KBM-7 (cell line): Measurements from ENCODE around the gene GYS2.
"Not testable (repeated sequence)": the region's sequence is repeated elsewhere in the genome, so short reads cannot be mapped to it uniquely, and the experiment has no call there.

Source experiments
- DNase-seq: peaks from one replicate; pipeline ENCODE4 v3.0.0-alpha.2; 2015
- in situ Hi-C: fragments of 300-500 bp; cut with MboI; formaldehyde crosslinking; loops from 2 replicates; pipeline ENCODE4 v1.14.3; 2020; ENCODE audit warnings: low sequenced_read_pairs, low pct_unique_long_range_greater_than_20kb, mixed read lengths

The GYS2 gene

GRCh38 chr12:21604245-21605101 is at the start of gene GYS2:
GYS2 (minus strand) TSS chr12:21604847; CDS start chr12:21604592, 255 bp downstream.
- in situ Hi-C loops, result no loop called here
- DNase-seq, result no peak

- no peak for DNase-seq
Measured at GRCh38 chr12:21651821-21652220, 47.2 kb upstream of the GYS2 start.

GRCh38 chr12:21650997-21651396 is 46.4 kb upstream of the GYS2 start:
- in situ Hi-C loops, result no loop called here
- DNase-seq, result no peak

More at GRCh38 chr12:21651821-21652220, 47.2 kb upstream of the GYS2 start:
- in situ Hi-C loops, result no loop called here

DNA sequence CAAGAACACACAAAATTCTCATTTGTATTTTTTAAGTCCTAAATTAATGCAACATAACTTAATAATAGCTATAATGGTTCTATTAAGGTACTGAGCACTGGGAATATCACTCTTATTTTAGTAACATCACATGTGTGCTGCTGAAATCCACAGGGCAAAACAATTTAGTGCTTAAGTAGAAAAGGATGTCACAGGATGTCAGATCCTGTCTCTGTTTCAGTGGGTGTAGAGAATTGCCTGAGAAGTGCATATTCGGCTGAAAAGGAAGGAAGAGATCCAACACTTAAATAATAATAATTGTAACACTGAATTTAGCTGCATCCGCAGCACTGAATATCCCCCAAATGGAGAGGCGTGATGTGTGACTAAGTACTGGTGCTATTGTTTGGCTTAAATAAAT is 44.4 kb upstream of the GYS2 start:
- no peak for DNase-seq
- in situ Hi-C loops, result no loop called here

DNA sequence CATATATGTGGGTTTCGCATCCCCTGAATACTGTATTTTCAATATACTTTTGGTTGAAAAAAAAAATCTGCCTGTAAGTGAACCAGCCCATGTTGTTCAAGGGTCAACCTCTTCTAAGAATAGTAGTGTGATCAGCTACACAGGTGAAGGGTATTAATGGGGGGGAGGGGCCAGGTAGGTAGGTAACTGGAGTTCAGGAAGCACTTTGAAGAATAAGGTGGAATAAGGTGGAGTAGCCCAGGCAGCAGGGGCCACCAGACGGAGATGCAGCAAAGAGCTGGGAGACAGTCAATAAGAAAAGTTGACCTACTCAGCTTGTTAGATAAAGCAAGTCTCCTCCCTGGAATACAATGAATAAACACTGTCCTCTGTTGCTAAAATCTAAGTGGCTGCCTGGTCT is 43.7 kb upstream of the GYS2 start:
- DNase-seq, result no peak
- in situ Hi-C loops, result no loop called here

DNA sequence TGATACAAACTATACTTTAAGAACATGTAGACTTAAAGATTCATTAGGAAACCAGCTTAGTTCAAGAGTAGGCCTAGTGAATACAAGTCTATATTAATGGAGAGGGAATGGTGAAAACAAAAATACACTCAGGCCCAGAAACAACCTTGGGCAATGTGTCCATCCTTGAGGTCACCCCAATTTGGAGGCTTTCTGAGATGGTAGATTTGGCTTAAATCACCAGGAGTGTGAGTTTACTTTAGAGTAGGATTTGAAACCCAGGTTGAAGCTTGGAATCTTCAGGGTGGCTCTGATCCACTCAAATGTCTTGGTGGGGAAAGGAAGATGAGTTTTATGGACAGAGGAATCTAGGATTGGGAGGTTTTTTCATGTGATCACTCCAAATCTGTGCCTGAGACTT is 42.5 kb upstream of the GYS2 start:
- DNase-seq, result no peak
- in situ Hi-C loops, result no loop called here

DNA sequence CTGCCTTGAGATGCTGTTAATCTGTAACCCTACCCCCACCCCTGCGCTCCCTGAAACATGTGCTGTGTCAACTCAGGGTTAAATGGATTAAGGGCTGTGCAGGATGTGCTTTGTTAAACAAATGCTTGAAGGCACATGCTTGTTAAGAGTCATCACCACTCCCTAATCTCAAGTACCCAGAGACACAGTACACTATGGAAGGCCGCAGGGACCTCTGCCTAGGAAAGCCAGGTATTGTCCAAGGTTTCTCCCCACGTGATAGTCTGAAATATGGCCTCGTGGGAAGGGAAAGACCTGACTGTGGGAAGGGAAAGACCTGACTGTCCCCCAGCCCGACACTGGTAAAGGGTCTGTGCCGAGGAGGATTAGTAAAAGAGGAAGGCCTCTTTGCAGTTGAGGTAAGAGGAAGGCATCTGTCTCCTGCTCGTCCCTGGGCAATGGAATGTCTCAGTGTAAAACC is 40.4 kb upstream of the GYS2 start:
- DNase-seq, result peak; percentile 51
- in situ Hi-C loops, result not testable (repeated sequence)

GRCh38 chr12:21644516-21644915 is 39.9 kb upstream of the GYS2 start:
- DNase-seq, result no peak
- in situ Hi-C loops, result no loop called here

GRCh38 chr12:21643758-21644157 is 39.1 kb upstream of the GYS2 start:
- DNase-seq, result no peak
- in situ Hi-C loops, result no loop called here

- DNase-seq, result no peak
- in situ Hi-C loops, result no loop called here
Measured at GRCh38 chr12:21642707-21643389, 38.2 kb upstream of the GYS2 start.

- DNase-seq, result no peak
- in situ Hi-C loops, result no loop called here
Measured at GRCh38 chr12:21638054-21638891, 33.6 kb upstream of the GYS2 start.

- in situ Hi-C loops, result no loop called here
- no peak for DNase-seq
Measured at GRCh38 chr12:21634245-21634644, 29.6 kb upstream of the GYS2 start.

- peak; percentile 54 for DNase-seq
- in situ Hi-C loops, result no loop called here
Measured at GRCh38 chr12:21631367-21631766, 26.7 kb upstream of the GYS2 start.

DNA sequence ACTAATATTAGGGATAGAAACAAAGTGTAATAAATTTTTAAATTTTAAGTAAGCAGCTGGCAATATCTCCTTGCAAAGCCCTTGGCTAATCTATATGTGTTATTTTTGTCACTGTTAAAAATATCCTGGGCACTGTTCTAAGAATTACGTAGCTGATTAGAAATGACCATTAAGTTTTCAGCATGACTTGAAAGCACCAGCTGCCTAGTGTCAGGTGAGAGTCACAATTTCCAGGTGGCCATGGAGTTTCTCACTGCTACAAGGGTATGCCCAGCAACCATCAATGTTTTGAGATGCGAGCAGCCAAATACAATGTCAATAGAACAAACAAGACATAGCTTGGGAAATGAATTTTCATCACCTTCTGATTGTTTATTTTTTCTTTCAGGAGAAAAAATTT is 23.3 kb upstream of the GYS2 start:
- DNase-seq, result no peak
- in situ Hi-C loops, result no loop called here

DNA sequence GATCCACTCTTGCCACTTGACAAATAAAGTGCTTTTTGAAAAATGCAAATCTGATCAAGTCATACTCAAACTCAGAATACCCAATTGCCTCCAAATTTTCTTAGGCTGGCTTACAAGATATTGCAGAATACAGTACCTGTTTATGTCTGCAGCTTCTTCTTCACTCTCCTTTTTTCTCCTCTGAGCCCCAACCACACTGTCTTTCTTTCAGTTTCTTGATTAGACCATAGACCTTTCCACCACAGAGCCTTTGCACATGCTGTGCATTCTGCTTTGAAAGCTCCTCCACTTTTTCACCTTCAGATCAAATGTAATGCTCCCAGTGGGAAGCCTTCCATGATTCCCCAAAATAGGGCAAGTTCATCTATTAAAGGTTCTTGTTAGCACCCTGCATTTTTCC is 13.9 kb upstream of the GYS2 start:
- in situ Hi-C loops, result no loop called here
- DNase-seq, result no peak

- in situ Hi-C loops, result no loop called here
- DNase-seq, result no peak
Measured at GRCh38 chr12:21617030-21617429, 12.4 kb upstream of the GYS2 start.

DNA sequence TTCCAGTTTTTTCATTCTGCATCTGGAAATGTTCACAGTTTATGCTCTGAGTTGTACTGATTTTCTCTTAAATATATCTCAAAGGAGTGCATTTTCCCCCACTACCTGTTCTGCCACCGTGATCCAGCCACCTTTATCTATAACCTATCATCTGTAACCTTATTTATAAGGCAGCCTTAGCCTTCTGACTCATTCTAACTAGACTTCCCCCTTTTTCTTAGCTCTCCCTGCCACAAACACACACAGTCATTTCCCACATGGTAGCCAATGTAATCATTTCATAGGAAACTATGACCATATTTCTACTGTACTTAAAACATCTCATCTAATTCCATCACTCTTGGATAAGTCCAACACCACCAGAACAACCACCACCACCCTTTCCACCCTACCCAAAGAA is 10.8 kb upstream of the GYS2 start:
- in situ Hi-C loops, result no loop called here
- DNase-seq, result peak; percentile 78

DNA sequence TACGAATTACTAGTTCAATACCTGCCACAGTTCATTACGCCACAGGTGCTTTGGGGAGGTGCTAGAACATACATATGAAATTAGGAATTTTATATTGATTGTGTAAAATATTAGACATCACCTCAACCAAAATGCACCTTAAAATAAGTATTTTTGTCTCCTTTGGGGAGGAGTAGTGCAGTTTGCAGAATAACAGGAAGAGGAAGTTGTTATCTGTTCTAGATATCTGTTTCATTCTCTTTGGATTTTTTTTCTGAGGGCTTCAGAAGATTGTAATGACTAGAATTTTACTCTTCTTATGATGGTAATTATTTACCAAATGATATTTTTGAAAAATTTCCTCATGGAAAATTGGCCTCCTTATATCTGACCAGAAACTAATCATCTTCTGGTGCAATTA is 9.9 kb upstream of the GYS2 start:
- in situ Hi-C loops, result no loop called here
- DNase-seq, result peak; percentile 36

- in situ Hi-C loops, result no loop called here
- DNase-seq, result no peak
Measured at GRCh38 chr12:21613931-21614330, 9.3 kb upstream of the GYS2 start.

DNA sequence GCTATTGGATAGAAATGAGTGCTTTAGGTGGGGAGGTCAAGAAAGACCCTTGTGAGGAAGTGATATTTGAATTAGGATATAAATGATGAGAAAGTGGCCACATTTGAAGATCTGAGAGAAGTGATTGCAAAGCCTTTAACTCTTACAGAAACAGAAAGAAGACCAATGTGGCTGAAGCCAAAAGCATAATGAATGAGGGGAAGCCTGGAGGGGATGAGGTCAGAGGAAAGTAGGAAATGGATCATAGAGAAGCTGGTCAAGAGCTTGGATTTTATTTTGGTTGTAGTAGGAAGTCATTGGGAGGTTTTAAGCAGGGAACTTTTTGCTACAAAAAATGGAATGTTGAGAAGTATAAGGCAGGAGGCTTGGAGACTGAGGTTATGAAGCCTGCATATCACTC is 3.5 kb upstream of the GYS2 start:
- in situ Hi-C loops, result no loop called here
- DNase-seq, result no peak
